RWPE1 (cell line): Measurements from ENCODE around the gene APC2.

Experiments
- CTCF ChIA-PET: fragments of 350-600 bp; sonication (Branson Sonifier 250); formaldehyde crosslinking; extraction: SDS; loops from one replicate; lab custom pipeline; 2021; lab: Yijun Ruan, JAX
- POLR2A ChIA-PET: fragments of 400-600 bp; formaldehyde crosslinking; extraction: SDS; loops from one replicate; lab custom pipeline; 2020; ENCODE audit warnings: antibody characterized with exemption; ENCODE audit not compliant: low non-redundant PET; lab: Yijun Ruan, JAX
- DNase-seq: peaks from one replicate; pipeline ENCODE4 v3.0.0; 2012; ENCODE audit warnings: low spot score
- H3K27ac ChIP-seq: fragments of 450-650 bp; 2 replicates; pipeline ENCODE4 v1.5.1; 2017
- CTCF ChIP-seq: fragments of 450-650 bp; conservative IDR thresholded peaks from 2 replicates; pipeline ENCODE4 v1.5.1; 2017; ENCODE audit warnings: low read depth, mild to moderate bottlenecking

APC2 gene

GRCh38 chr19:1522061-1522460, 72.1 kb downstream of the APC2 start:
- no peak for TF ChIP-seq CTCF
- POLR2A ChIA-PET = no interaction called here
- CTCF ChIA-PET = interaction anchor here (0.6 kb wide), 1 partner anchor 85 kb away, joined by 3 read pairs; no protein-coding TSS in a partner anchor
- no peak overlapping the region for H3K27ac ChIP-seq
- DNase-seq = no peak

- no peak for TF ChIP-seq CTCF
- ChIA-PET POLR2A (no interaction called here), CTCF (interaction anchor here (0.6 kb wide), 2 partner anchors 52 to 85 kb away, joined by 3 to 4 read pairs; no protein-coding TSS in a partner anchor)
- DNase-seq = no peak
- no peak overlapping the region for H3K27ac ChIP-seq
Measured at GRCh38 chr19:1522838-1523237, 72.9 kb downstream of the APC2 start.
